Heart right ventricle (tissue), 16 donors: ENCODE results near the gene ARHGDIG. TPM values are rescaled to one million over a fixed set of nuclear protein-coding genes. Genes with fewer than 3 reads are reported as not detected.

Experiments used
- ATAC-seq, 8 donors: fragments of 200-7000 bp; cut with Tn5 transposase; one replicate each; pipeline ENCODE4 v1.9.1; 2020; ENCODE audit warnings: mild to moderate bottlenecking in 8 of 8, moderate library complexity in 8 of 8, moderate number of reproducible peaks in 1 of 8
- DNase-seq, 2 donors: peaks; one replicate each; pipeline ENCODE4 v3.0.0-alpha.2; 2020
- H3K27ac ChIP-seq, 10 donors: fragments of 200-600 bp; sonication (generic) in 2 of 10; one replicate each; pipeline versions ENCODE4 v1.5.0 to v1.8.0; 2020 to 2022; ENCODE audit warnings: mild to moderate bottlenecking in 3 of 10
- H3K27me3 ChIP-seq, 7 donors: fragments of 200-600 bp; one replicate each; pipeline ENCODE4 v1.8.0; 2021 to 2022; ENCODE audit warnings: mild to moderate bottlenecking in 2 of 7
- H3K36me3 ChIP-seq, 9 donors: fragments of 200-600 bp; sonication (generic) in 1 of 9; one replicate each; pipeline versions ENCODE4 v1.5.0 to v1.8.0; 2020 to 2022; ENCODE audit warnings: mild to moderate bottlenecking in 2 of 9
- H3K4me1 ChIP-seq, 9 donors: fragments of 200-600 bp; sonication (generic) in 1 of 9; one replicate each; pipeline versions ENCODE4 v1.5.0 to v1.8.0; 2020 to 2022; ENCODE audit warnings: mild to moderate bottlenecking in 4 of 9
- H3K4me3 ChIP-seq, 10 donors: fragments of 200-600 bp; sonication (generic) in 2 of 10; one replicate each; pipeline versions ENCODE4 v1.5.0 to v1.8.0; 2020 to 2022; ENCODE audit warnings: mild to moderate bottlenecking in 7 of 10, moderate library complexity in 2 of 10
- H3K9me3 ChIP-seq, 11 donors: fragments of 200-600 bp in 10 of 11; sonication (generic) in 2 of 11; one replicate each; pipeline versions ENCODE4 v1.5.0 to v1.8.0; 2013 to 2022; ENCODE audit warnings: mild to moderate bottlenecking in 2 of 11, control low read depth in 1 of 11, moderate library complexity in 1 of 11
- WGBS, 2 donors: extraction: QIAGEN DNeasy Blood & Tissue Kit; methylation state at CpG; one replicate each; pipeline ENCODE4 v1.1.7; 2013; ENCODE audit warnings: inconsistent platforms in 1 of 2; 5-methylcytosine and 5-hydroxymethylcytosine counted together
- intact Hi-C, 10 donors: fragments of 100-400 bp; cut with DNase I; formaldehyde crosslinking; loops; one replicate each; pipeline versions ENCODE4 v1.11.1 to v1.14.2; 2022
- polyA plus RNA-seq, 2 donors: library from polyadenylated mRNA; stranded (reverse); fragments of 200-250 nt; gene quantifications; one replicate each; pipeline ENCODE4 v1.2.3, GENCODE V29; 2013
- total RNA-seq, 10 donors: library from RNA; stranded (reverse); fragmentation: NEBNext Ultra II Directional in 3 of 10; extraction: Animal tissue kit (Norgen Biotek cat#: 25700) in 3 of 10; gene quantifications; one replicate each; pipeline versions ENCODE4 v1.2.1 to v1.2.4, GENCODE V29; 2021 to 2023
- TF ChIP-seq, protein P1 (sequence below), 9 donors: fragments of 200-600 bp; sonication (generic) in 2 of 9; IDR thresholded peaks; one replicate each; pipeline versions ENCODE4 v1.5.0 to v1.8.0; 2021 to 2022; ENCODE audit warnings: antibody characterized with exemption in 9 of 9, mild to moderate bottlenecking in 5 of 9, moderate library complexity in 1 of 9
- donor health status: Arrhythmogenic right ventricular cardiomyopathy.
- donor health status: ischemic (EF 13 %, LVEDD 7.1; RV severe dilation, severe dysfunction).
- donor health status: healthy with polysubstance abuse.
- donor health status: DM: no; HTN: yes; CAD: no.
- donor health status: DM: no; HTN: no; CAD: no.
- donor health status: ischemic (EF 25% LVEDD 6.9; RV normal size, moderate dysfunction).
- donor health status: ischemic (EF 25% LVEDD 5.7; RV mildly dilated, moderate dysfunction).
- donor health status: healthy.
- donor health status: DM: yes; HTN: yes; CAD: no.
- donor health status: Ischemic cardiomyopathy.
- donor health status: ischemic (EF 35%, LVEDD 5.7; RV mildly dilated, moderate dysfunction).
- donor health status: nonischemic (EF 11% LVEDD 7.7; RV severe dilation, severe dysfunction).
- donor health status: DM: yes; HTN: yes; CAD: no.
- donor health status: PGD.
- donor health status: ischemic (EF 29% LVEDD 5.4; RV normal size, mild dysfunction).
- donor health status: nonischemic (EF 23%, LVEDD 6.1; RV moderate dilation, normal function).

Gene ARHGDIG
- total and polyA plus RNA-seq, 12 donors = 0.17 to 16.9 (median 9.1) TPM

DNA sequence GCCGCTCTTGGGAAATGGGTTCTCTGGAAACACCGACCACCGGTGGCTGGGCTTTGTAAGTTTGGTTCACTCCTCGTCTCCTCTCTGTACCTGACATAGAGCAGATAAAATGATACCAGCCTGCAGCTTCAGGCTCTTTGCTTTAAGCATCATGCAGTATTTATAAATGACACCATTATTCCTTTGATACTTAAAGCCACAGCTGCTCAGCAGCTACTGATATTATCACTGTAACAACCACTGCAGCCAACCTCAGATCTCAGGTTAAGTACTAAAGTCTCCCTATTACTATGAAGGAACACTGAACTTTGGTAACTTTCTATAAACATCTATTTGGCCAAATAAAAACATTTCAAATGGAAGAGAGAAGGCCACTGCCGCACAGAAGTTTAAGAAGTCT lies 37.2 kb downstream of the ARHGDIG start:
- no peak overlapping the region for H3K4me3 ChIP-seq
- WGBS, 2 donors = 94 to 96% methylated on average over 5 of the region's 5 CpGs
- H3K27me3 ChIP-seq = no peaks in the 10 kb centered on the region
- no peaks in the 10 kb centered on the region for H3K9me3 ChIP-seq
- DNase-seq = no peak
- H3K36me3 ChIP-seq = peaks cover 0 to 45% (median 6%) of the 10 kb centered on the region in 9 donors
- H3K27ac ChIP-seq = no peak overlapping the region
- H3K4me1 ChIP-seq = no peaks in the 10 kb centered on the region
- no peak for ATAC-seq
- TF ChIP-seq, protein P1, sequence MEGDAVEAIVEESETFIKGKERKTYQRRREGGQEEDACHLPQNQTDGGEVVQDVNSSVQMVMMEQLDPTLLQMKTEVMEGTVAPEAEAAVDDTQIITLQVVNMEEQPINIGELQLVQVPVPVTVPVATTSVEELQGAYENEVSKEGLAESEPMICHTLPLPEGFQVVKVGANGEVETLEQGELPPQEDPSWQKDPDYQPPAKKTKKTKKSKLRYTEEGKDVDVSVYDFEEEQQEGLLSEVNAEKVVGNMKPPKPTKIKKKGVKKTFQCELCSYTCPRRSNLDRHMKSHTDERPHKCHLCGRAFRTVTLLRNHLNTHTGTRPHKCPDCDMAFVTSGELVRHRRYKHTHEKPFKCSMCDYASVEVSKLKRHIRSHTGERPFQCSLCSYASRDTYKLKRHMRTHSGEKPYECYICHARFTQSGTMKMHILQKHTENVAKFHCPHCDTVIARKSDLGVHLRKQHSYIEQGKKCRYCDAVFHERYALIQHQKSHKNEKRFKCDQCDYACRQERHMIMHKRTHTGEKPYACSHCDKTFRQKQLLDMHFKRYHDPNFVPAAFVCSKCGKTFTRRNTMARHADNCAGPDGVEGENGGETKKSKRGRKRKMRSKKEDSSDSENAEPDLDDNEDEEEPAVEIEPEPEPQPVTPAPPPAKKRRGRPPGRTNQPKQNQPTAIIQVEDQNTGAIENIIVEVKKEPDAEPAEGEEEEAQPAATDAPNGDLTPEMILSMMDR (IDR thresholded peaks at IDR 0.05) = no peak
- intact Hi-C loops = no loop called here

DNA sequence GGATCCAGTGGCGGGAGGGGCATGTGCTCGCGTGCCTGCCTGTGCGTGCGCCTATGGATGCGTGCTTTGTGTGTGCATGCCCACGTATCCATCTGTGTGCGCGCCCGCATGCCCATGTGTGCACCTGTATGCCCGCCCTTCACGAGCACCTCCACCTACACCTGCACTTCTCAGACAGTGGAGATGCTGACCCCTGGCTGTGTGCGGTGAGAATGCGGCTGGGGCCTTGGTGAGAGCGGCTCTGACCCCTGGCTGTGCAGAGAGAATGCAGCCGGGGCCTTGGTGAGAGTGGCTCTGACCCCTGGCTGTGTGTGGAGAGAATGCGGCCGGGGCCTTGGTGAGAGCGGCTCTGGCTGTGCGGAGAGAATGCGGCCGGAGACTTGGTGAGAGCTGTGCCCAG lies 38.2 kb downstream of the ARHGDIG start:
- DNase-seq (no peak), ATAC-seq (no peak)
- Histone ChIP-seq H3K9me3 (no peaks in the 10 kb centered on the region), H3K27me3 (no peaks in the 10 kb centered on the region), H3K27ac (no peak overlapping the region), H3K36me3 (peaks cover 0 to 34% (median 6%) of the 10 kb centered on the region in 9 donors), H3K4me3 (no peak overlapping the region), H3K4me1 (no peaks in the 10 kb centered on the region)
- 86 to 94% methylated on average over 22 of the region's 22 CpGs for WGBS, 2 donors
- intact Hi-C loops = no loop called here
- TF ChIP-seq, protein P1 (IDR thresholded peaks at IDR 0.05) = no peak

DNA sequence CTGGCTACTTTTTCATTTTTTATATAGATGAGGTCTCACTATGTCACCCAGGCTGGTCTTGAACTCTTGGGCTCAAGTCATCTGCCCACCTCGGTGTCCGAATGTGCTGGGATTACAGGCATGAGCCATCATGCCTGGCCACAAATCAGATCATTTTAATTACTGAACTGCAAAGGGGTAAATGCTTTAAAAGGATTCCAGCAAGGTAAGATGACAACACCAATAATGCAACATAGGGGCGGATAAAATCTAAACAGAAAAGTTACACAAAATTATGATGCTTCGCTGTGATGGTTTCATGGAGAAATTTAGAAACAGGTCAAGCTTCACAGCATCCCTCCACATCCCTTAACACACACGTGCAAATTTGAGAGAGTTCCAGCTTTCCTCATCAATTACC lies 39.8 kb downstream of the ARHGDIG start:
- H3K27ac ChIP-seq = no peak overlapping the region
- no peak overlapping the region for H3K4me3 ChIP-seq
- H3K36me3 ChIP-seq = peaks cover 0 to 21% (median 0%) of the 10 kb centered on the region in 9 donors
- intact Hi-C loops = no loop called here
- 94 to 97% methylated on average over 5 of the region's 5 CpGs for WGBS, 2 donors
- DNase-seq (no peak), ATAC-seq (no peak)
- peaks cover 0 to 14% (median 11%) of the 10 kb centered on the region in 9 donors for H3K4me1 ChIP-seq
- no peaks in the 10 kb centered on the region for H3K27me3 ChIP-seq
- H3K9me3 ChIP-seq = no peaks in the 10 kb centered on the region
- TF ChIP-seq, protein P1 (IDR thresholded peaks at IDR 0.05) = no peak

DNA sequence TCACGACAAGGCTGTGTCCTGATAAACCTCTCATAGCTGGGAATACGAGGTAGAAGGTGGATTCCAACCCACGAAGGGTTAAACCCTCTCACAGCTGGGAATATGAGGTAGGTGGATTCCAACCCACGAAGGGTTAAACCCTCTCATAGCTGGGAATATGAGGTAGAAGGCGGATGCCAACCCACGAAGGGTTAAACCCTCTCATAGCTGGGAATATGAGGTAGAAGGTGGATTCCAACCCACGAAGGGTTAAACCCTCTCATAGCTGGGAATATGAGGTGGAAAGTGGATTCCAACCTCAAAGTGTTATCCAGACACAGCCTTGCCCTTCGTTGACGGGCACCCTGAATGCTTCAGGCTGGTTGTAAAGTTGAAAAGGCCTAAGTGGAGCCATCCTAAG lies 41.1 kb downstream of the ARHGDIG start:
- TF ChIP-seq, protein P1 (IDR thresholded peaks at IDR 0.05) = no peak
- H3K4me3 ChIP-seq = no peak overlapping the region
- H3K4me1 ChIP-seq = peaks cover 0 to 27% (median 20%) of the 10 kb centered on the region in 9 donors
- no peak overlapping the region for H3K27ac ChIP-seq
- peaks cover 0 to 21% (median 0%) of the 10 kb centered on the region in 9 donors for H3K36me3 ChIP-seq
- H3K27me3 ChIP-seq = no peaks in the 10 kb centered on the region
- ATAC-seq (no peak), DNase-seq (no peak)
- 75 to 78% methylated on average over 9 of the region's 9 CpGs for WGBS, 2 donors
- no peaks in the 10 kb centered on the region for H3K9me3 ChIP-seq
- intact Hi-C loops = no loop called here
